Measurements from ENCODE around the gene KRT15.
A peak's percentile ranks its signal among the peaks of the same experiment; 100 is the strongest.

The KRT15 gene

DNA sequence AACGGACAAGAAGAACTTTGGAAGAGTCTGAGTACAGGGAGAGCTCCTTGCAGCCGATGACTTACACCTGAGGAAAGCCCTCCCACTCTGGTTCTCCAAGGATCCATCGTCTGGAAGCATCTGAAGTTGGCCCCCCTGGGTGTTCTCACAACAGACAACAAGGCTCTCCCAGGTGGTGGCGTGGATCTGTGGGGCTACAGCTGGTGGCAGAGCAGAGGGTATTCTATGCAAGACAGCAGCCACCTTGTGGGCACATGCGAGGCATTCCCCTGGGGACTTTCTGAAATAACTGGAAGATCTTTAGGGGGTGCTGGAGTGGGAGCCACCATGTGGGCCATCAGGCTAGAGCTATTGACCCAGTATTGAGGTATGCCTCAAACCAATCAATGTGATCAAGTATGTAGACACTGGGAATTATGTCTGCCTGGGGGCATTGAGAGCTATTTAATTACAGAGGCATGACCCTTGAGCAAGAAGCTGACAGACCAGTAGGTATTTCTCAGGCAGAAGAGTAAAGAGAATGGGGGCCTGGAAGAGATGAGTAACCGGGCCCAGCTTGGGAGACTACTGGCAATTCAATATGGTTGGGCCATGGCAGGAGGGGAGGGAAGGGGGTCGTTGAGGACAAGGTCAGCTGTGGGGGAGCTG lies 16.3 kb upstream of the KRT15 start:
- ChIA-PET CTCF (interaction anchor here (0.8 to 1.4 kb wide), 4 partner anchors 9 to 625 kb away, joined by 3 read pairs; no protein-coding TSS in a partner anchor), POLR2A (no interaction called here)
- Histone ChIP-seq H3K27me3 (replicated peaks in 2 of 5; ENCODE audit: control insufficient read depth in 4 of 5, insufficient read depth in 5 of 5, low read length in 4 of 5) (peaks cover 5 to 56% (median 27%) of the 10 kb centered on the region in 5 experiments), H3K4me3 (ENCODE audit: control insufficient read depth in 1 of 7, extremely low read depth in 1 of 7, insufficient read depth in 4 of 7, low read depth in 2 of 7, low read length in 6 of 7) (no peak overlapping the region), H3K36me3 (ENCODE audit: control insufficient read depth in 4 of 4, insufficient read depth in 4 of 4, low read length in 3 of 4) (no peaks in the 10 kb centered on the region), H3K27ac (ENCODE audit: insufficient read depth in 1 of 2, low read depth in 1 of 2, low read length in 2 of 2, poor library complexity in 1 of 2, severe bottlenecking in 2 of 2) (no peak overlapping the region), H3K9me3 (ENCODE audit: control extremely low read depth in 1 of 5, control insufficient read depth in 4 of 5, insufficient read depth in 2 of 5, low read depth in 1 of 5, low read length in 4 of 5) (no peaks in the 10 kb centered on the region), H3K4me1 (ENCODE audit: control extremely low read depth in 1 of 4, control insufficient read depth in 4 of 4, insufficient read depth in 4 of 4, low read length in 3 of 4) (no peaks in the 10 kb centered on the region)
- no peak for DNase-seq
- 82% methylated on average over 6 of the region's 7 CpGs for WGBS (ENCODE audit: insufficient coverage)

DNA sequence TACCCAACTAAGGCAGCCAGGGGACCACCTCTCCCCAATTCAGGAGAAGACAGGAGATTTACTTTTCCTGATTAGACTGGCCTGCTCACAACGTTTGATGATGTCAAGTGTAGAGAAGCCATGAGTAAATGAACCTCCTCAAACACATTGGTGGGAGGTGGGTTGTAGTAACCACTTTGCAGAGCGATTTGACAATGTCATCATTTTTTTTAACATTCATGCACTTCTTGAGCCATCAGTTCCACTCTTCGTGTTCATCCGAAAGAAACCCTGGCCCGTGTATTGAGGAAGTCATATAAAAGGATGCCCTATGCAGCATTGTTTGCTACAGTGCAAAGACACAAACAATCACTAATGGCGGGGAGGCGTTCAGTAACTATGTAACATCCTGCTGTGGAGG lies 14.9 kb upstream of the KRT15 start:
- WGBS (ENCODE audit: insufficient coverage), result 88% methylated on average over 3 of the region's 7 CpGs
- H3K36me3 ChIP-seq (ENCODE audit: control insufficient read depth in 4 of 4, insufficient read depth in 4 of 4, low read length in 3 of 4), result no peaks in the 10 kb centered on the region
- H3K4me3 ChIP-seq (ENCODE audit: control insufficient read depth in 1 of 7, extremely low read depth in 1 of 7, insufficient read depth in 4 of 7, low read depth in 2 of 7, low read length in 6 of 7), result no peak overlapping the region
- H3K27ac ChIP-seq (ENCODE audit: insufficient read depth in 1 of 2, low read depth in 1 of 2, low read length in 2 of 2, poor library complexity in 1 of 2, severe bottlenecking in 2 of 2), result no peak overlapping the region
- POLR2A ChIA-PET, result no interaction called here
- H3K27me3 ChIP-seq (replicated peaks in 2 of 5; ENCODE audit: control insufficient read depth in 4 of 5, insufficient read depth in 5 of 5, low read length in 4 of 5), result peaks cover 6 to 71% (median 33%) of the 10 kb centered on the region in 5 experiments
- CTCF ChIA-PET, result interaction anchor here (1.0 kb wide), 1 partner anchor 15 kb away, joined by 5 read pairs; no protein-coding TSS in a partner anchor
- no peak for DNase-seq
- no peaks in the 10 kb centered on the region for H3K9me3 ChIP-seq (ENCODE audit: control extremely low read depth in 1 of 5, control insufficient read depth in 4 of 5, insufficient read depth in 2 of 5, low read depth in 1 of 5, low read length in 4 of 5)
- no peaks in the 10 kb centered on the region for H3K4me1 ChIP-seq (ENCODE audit: control extremely low read depth in 1 of 4, control insufficient read depth in 4 of 4, insufficient read depth in 4 of 4, low read length in 3 of 4)

DNA sequence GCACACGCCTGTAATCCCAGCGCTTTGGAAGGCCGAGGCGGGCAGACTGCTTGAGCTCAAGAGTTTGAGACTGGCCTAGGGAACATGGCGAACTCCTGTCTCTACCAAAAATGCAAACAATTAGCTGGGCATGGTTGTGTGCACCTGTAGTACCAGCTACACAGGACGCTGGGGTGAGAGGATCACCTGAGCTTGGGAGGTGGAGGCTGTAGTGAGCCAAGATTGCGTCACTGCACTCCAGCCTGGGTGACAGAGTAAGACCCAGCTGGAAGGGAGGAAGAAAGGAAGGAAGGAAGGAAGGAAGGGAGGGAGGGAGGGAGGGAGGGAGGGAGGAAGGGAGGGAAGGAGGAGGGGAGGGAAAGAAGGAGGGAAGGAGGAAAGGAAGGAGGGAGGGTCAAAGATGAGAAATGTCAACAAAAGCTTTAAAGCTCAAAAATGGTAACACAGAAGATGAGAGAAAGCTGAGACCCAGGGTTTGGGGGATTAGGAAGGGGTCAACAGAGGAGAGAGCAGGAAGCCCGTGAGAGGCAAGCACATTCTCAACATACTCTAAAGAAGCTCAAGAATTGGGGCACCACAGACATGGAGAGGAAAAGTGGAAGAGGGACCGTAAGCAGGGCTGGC lies 14.4 kb upstream of the KRT15 start:
- Histone ChIP-seq H3K4me3 (ENCODE audit: control insufficient read depth in 1 of 7, extremely low read depth in 1 of 7, insufficient read depth in 4 of 7, low read depth in 2 of 7, low read length in 6 of 7) (no peak overlapping the region), H3K9me3 (ENCODE audit: control extremely low read depth in 1 of 5, control insufficient read depth in 4 of 5, insufficient read depth in 2 of 5, low read depth in 1 of 5, low read length in 4 of 5) (no peaks in the 10 kb centered on the region), H3K27ac (ENCODE audit: insufficient read depth in 1 of 2, low read depth in 1 of 2, low read length in 2 of 2, poor library complexity in 1 of 2, severe bottlenecking in 2 of 2) (no peak overlapping the region), H3K27me3 (replicated peaks in 2 of 5; ENCODE audit: control insufficient read depth in 4 of 5, insufficient read depth in 5 of 5, low read length in 4 of 5) (peaks cover 6 to 76% (median 37%) of the 10 kb centered on the region in 5 experiments), H3K4me1 (ENCODE audit: control extremely low read depth in 1 of 4, control insufficient read depth in 4 of 4, insufficient read depth in 4 of 4, low read length in 3 of 4) (peaks cover 0 to 4% (median 2%) of the 10 kb centered on the region in 4 experiments), H3K36me3 (ENCODE audit: control insufficient read depth in 4 of 4, insufficient read depth in 4 of 4, low read length in 3 of 4) (no peaks in the 10 kb centered on the region)
- no peak for DNase-seq
- ChIA-PET CTCF (interaction anchor here (1.0 kb wide), 1 partner anchor 16 kb away, joined by 5 read pairs; no protein-coding TSS in a partner anchor), POLR2A (no interaction called here)
- 92% methylated on average over 7 of the region's 9 CpGs for WGBS (ENCODE audit: insufficient coverage)

DNA sequence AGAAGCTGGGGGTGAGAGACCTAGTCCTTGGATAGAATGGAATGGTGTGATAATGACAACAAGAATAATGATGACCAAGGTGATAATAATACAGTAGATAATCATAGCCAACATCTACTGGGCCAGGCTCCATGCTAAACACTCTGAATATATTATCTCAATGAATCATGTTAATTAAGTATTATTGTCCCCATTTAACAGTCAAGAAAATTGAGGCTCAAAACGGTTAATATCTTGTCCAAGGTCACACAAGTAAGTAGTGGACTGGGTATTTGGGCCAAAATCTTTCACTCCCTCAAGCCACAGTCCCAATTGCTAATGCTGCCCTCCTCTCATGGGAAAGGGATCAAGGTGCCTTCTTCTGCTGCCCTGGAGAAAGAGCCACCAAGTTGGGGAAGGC lies 13.3 kb upstream of the KRT15 start:
- H3K27me3 ChIP-seq (replicated peaks in 2 of 5; ENCODE audit: control insufficient read depth in 4 of 5, insufficient read depth in 5 of 5, low read length in 4 of 5), result peaks cover 6 to 87% (median 42%) of the 10 kb centered on the region in 5 experiments

DNA sequence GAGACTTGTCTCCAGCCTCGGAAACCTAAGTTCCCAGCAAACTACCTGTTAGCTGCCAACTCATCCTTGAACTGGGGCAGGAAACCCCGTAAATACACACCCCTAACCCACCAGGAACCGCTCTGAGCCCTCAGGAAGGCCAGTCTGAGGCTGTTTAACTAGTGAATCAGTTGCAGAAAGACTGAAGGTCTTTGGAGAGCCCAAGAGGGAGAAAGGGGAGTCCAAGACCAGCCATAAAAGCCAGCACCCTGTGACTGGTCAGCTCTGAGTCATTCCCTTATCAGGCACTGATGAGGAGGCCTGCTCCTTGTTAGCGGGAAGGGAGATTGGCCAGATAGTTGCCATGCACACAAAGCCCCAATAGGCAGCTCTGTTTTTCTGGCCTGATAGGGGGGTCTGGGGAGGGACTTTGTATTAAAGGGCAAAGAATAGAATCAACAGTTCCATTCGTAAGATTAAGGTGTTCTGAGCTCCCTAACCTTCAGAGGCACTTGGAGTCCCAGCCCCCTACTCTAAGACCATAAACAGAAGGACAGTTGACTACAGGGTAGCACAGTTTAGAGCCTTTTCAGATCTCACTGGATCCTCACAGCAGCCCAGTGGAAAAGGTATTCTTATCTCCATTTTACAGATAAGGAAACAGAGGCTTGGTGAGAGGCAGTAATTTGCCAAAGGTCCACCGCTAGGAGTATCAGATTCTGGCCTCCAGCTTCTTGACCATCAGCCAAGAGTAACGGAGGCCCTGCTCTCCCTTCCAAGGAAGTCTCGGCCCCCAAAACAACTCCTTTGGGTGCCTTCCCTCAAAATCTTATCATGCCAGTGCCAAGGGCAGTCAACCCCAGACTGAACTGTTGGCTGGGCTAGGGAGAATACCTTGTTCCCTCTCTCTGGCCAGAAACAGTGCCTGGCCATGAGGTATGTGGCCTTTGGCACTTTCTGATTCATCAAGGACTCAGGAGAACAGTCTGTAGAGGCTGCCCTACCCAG lies 11.7 kb upstream of the KRT15 start:
- Histone ChIP-seq H3K27me3 (replicated peaks in 2 of 5; ENCODE audit: control insufficient read depth in 4 of 5, insufficient read depth in 5 of 5, low read length in 4 of 5) (peaks cover 6 to 88% (median 37%) of the 10 kb centered on the region in 5 experiments), H3K9me3 (ENCODE audit: control extremely low read depth in 1 of 5, control insufficient read depth in 4 of 5, insufficient read depth in 2 of 5, low read depth in 1 of 5, low read length in 4 of 5) (no peaks in the 10 kb centered on the region), H3K4me1 (ENCODE audit: control extremely low read depth in 1 of 4, control insufficient read depth in 4 of 4, insufficient read depth in 4 of 4, low read length in 3 of 4) (peaks cover 0 to 15% (median 9%) of the 10 kb centered on the region in 4 experiments), H3K27ac (ENCODE audit: insufficient read depth in 1 of 2, low read depth in 1 of 2, low read length in 2 of 2, poor library complexity in 1 of 2, severe bottlenecking in 2 of 2) (peak overlapping the region in 1 of 2 experiments; percentile 72), H3K36me3 (ENCODE audit: control insufficient read depth in 4 of 4, insufficient read depth in 4 of 4, low read length in 3 of 4) (no peaks in the 10 kb centered on the region), H3K4me3 (ENCODE audit: control insufficient read depth in 1 of 7, extremely low read depth in 1 of 7, insufficient read depth in 4 of 7, low read depth in 2 of 7, low read length in 6 of 7) (no peak overlapping the region)
- WGBS (ENCODE audit: insufficient coverage), result 95% methylated on average over 5 of the region's 8 CpGs
- ChIA-PET POLR2A (no interaction called here), CTCF (interaction anchor here (1.1 to 1.5 kb wide), 3 partner anchors 11 to 19 kb away, joined by 3 to 4 read pairs (median 3); no protein-coding TSS in a partner anchor)
- peak in 2 of 3 donors; percentile 8 for DNase-seq

More for the DNA sequence above, 13.3 kb upstream of the KRT15 start:
- POLR2A ChIA-PET, result no interaction called here
- no peaks in the 10 kb centered on the region for H3K36me3 ChIP-seq (ENCODE audit: control insufficient read depth in 4 of 4, insufficient read depth in 4 of 4, low read length in 3 of 4)
- H3K4me1 ChIP-seq (ENCODE audit: control extremely low read depth in 1 of 4, control insufficient read depth in 4 of 4, insufficient read depth in 4 of 4, low read length in 3 of 4), result peaks cover 0 to 15% (median 9%) of the 10 kb centered on the region in 4 experiments
- H3K4me3 ChIP-seq (ENCODE audit: control insufficient read depth in 1 of 7, extremely low read depth in 1 of 7, insufficient read depth in 4 of 7, low read depth in 2 of 7, low read length in 6 of 7), result no peak overlapping the region
- H3K9me3 ChIP-seq (ENCODE audit: control extremely low read depth in 1 of 5, control insufficient read depth in 4 of 5, insufficient read depth in 2 of 5, low read depth in 1 of 5, low read length in 4 of 5), result no peaks in the 10 kb centered on the region
- no peak for DNase-seq
- no peak overlapping the region for H3K27ac ChIP-seq (ENCODE audit: insufficient read depth in 1 of 2, low read depth in 1 of 2, low read length in 2 of 2, poor library complexity in 1 of 2, severe bottlenecking in 2 of 2)
- CTCF ChIA-PET, result interaction anchor here (1.5 kb wide), 1 partner anchor 10 kb away, joined by 3 read pairs; no protein-coding TSS in a partner anchor
- no CpG with 5 or more reads among the region's 1 CpG for WGBS (ENCODE audit: insufficient coverage)

DNA sequence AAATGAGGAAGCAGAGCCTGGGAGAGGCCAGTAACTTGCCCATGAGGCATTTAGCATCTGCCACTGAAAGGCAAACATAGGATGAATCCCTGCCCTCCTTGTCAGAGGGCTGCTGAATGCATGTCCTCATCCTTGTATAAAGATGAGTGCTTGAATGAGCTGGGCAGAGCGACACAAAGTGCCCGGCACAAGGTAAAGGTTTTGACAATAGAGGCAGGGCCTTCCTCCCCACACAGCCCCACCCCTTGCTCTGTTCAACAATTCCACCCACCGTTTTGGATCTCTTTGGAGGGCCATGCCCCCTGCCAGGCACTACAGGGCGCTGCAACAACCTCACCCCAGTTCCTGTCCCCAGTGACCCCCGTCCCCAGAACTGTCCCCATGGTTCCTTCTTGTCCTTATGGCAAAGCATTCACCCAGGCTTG lies 10.8 kb upstream of the KRT15 start:
- 53% methylated on average over 4 of the region's 5 CpGs for WGBS (ENCODE audit: insufficient coverage)
- DNase-seq, result peak in 1 of 3 donors; percentile 29
- no peaks in the 10 kb centered on the region for H3K36me3 ChIP-seq (ENCODE audit: control insufficient read depth in 4 of 4, insufficient read depth in 4 of 4, low read length in 3 of 4)
- CTCF ChIA-PET, result interaction anchor here (0.9 to 1.4 kb wide), 2 partner anchors 20 to 51 kb away, joined by 3 to 4 read pairs; no protein-coding TSS in a partner anchor
- no peaks in the 10 kb centered on the region for H3K9me3 ChIP-seq (ENCODE audit: control extremely low read depth in 1 of 5, control insufficient read depth in 4 of 5, insufficient read depth in 2 of 5, low read depth in 1 of 5, low read length in 4 of 5)
- H3K4me1 ChIP-seq (ENCODE audit: control extremely low read depth in 1 of 4, control insufficient read depth in 4 of 4, insufficient read depth in 4 of 4, low read length in 3 of 4), result peaks cover 0 to 15% (median 9%) of the 10 kb centered on the region in 4 experiments
- no peak overlapping the region for H3K4me3 ChIP-seq (ENCODE audit: control insufficient read depth in 1 of 7, extremely low read depth in 1 of 7, insufficient read depth in 4 of 7, low read depth in 2 of 7, low read length in 6 of 7)
- POLR2A ChIA-PET, result no interaction called here
- H3K27ac ChIP-seq (ENCODE audit: insufficient read depth in 1 of 2, low read depth in 1 of 2, low read length in 2 of 2, poor library complexity in 1 of 2, severe bottlenecking in 2 of 2), result peak overlapping the region in 1 of 2 experiments; percentile 72
- peaks cover 6 to 90% (median 37%) of the 10 kb centered on the region in 5 experiments for H3K27me3 ChIP-seq (replicated peaks in 2 of 5; ENCODE audit: control insufficient read depth in 4 of 5, insufficient read depth in 5 of 5, low read length in 4 of 5)

All from common myeloid progenitor, CD34-positive (primary cell).